ENCODE measurements around the gene CS. TPM values are rescaled to one million over a fixed set of nuclear protein-coding genes. Genes with fewer than 3 reads are reported as not detected.
"Not testable (repeated sequence)": the region's sequence is repeated elsewhere in the genome, so short reads cannot be mapped to it uniquely, and the experiment has no call there.

The CS gene
- 100 to 1,000 TPM; 211 to 359 (median 271) TPM for total RNA-seq

- peak; percentile 82 to 94 for ATAC-seq
- Histone ChIP-seq H3K4me3 (peak within 1 kb of the TSS; percentile 74 to 95 (median 86)), H3K36me3 (no peaks in the 10 kb centered on the region), H3K4me1 (peaks cover 66 to 71% of the 10 kb centered on the region in 2 donors), H3K27me3 (no peaks in the 10 kb centered on the region), H3K9me3 (no peaks in the 10 kb centered on the region), H3K27ac (peak within 1 kb of the TSS; percentile 91 to 97 (median 94))
- peak; percentile 99 for DNase-seq
- in situ Hi-C loops (cut with MboI; ENCODE audit: low sequenced_read_pairs in 4 of 4) = no loop called here
- intact Hi-C loops (cut with DNase I; ENCODE audit: low total_unique reads) = loop anchor here (1.0 to 2.0 kb wide), 4 partner anchors 16 to 107 kb away; no protein-coding TSS in a partner anchor
- TF ChIP-seq POLR2A (IDR thresholded peaks at IDR 0.05) = peak; percentile 86 to 92
- peak in 1 of 5 experiments; percentile 29 for TF ChIP-seq CTCF (IDR thresholded peaks at IDR 0.05 in 4 of 5, conservative IDR thresholded peaks at IDR 0.05 in 1 of 5)
These were observed at the start of gene CS for GRCh38 chr12:56299853-56300643. TSS of gene CS (minus strand) at chr12:56300330. CDS start at chr12:56300201, 129 bp downstream.

- intact Hi-C loops (cut with DNase I; ENCODE audit: low total_unique reads) (no loop called here), in situ Hi-C loops (cut with MboI; ENCODE audit: low sequenced_read_pairs in 4 of 4) (no loop called here)
- H3K27ac ChIP-seq = no peak overlapping the region
- ATAC-seq (no peak), DNase-seq (no peak)
- peaks cover 3 to 87% of the 10 kb centered on the region in 2 donors for H3K36me3 ChIP-seq
- no peaks in the 10 kb centered on the region for H3K27me3 ChIP-seq
- TF ChIP-seq CTCF (IDR thresholded peaks at IDR 0.05 in 4 of 5, conservative IDR thresholded peaks at IDR 0.05 in 1 of 5) (no peak), POLR2A (IDR thresholded peaks at IDR 0.05) (no peak)
- H3K9me3 ChIP-seq = no peaks in the 10 kb centered on the region
- H3K4me1 ChIP-seq = no peaks in the 10 kb centered on the region
- no peak overlapping the region for H3K4me3 ChIP-seq
These were observed 48.6 kb upstream of the CS start for GRCh38 chr12:56348776-56349175.

GRCh38 chr12:56347255-56347654 lies 47.1 kb upstream of the CS start:
- H3K9me3 ChIP-seq; H3K27me3 ChIP-seq; in situ Hi-C loops (cut with MboI; ENCODE audit: low sequenced_read_pairs in 4 of 4); DNase-seq; H3K4me3 ChIP-seq; H3K4me1 ChIP-seq; intact Hi-C loops (cut with DNase I; ENCODE audit: low total_unique reads); ATAC-seq; H3K27ac ChIP-seq: not testable (repeated sequence)
- peaks cover 3 to 90% of the 10 kb centered on the region in 2 donors for H3K36me3 ChIP-seq

DNA sequence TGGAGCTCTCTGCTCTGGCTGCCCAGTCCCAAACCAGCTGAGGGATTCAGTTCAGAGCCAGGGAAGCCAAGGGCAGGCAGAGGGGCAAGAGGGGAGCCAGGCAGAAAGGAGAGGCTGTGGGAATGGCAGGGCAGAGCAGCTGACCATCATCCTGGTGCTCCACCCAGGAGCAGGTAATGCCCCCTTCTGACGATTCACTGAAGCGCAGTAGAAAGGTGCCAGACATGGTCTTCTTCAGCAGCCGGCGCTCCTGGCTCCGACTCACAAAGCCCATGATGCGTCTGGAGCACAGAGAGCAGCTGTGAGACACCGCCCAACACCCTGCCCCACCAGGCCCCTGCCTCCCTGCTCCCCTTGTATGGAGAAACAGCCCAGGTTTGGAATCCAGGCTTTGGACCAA lies 46.5 kb upstream of the CS start:
- H3K27me3 ChIP-seq = no peaks in the 10 kb centered on the region
- peaks cover 3 to 85% of the 10 kb centered on the region in 2 donors for H3K36me3 ChIP-seq
- no peaks in the 10 kb centered on the region for H3K4me1 ChIP-seq
- no peaks in the 10 kb centered on the region for H3K9me3 ChIP-seq
- no peak for TF ChIP-seq POLR2A (IDR thresholded peaks at IDR 0.05)
- ATAC-seq (peak in 1 of 2 donors; percentile 55), DNase-seq (no peak)
- H3K4me3 ChIP-seq = no peak overlapping the region
- no peak overlapping the region for H3K27ac ChIP-seq
- in situ Hi-C loops (cut with MboI; ENCODE audit: low sequenced_read_pairs in 4 of 4) = no loop called here
- intact Hi-C loops (cut with DNase I; ENCODE audit: low total_unique reads) = no loop called here

GRCh38 chr12:56342290-56342689 lies 42.2 kb upstream of the CS start:
- H3K4me1 ChIP-seq; in situ Hi-C loops (cut with MboI; ENCODE audit: low sequenced_read_pairs in 4 of 4); ATAC-seq; DNase-seq; H3K27ac ChIP-seq; H3K4me3 ChIP-seq; intact Hi-C loops (cut with DNase I; ENCODE audit: low total_unique reads); H3K27me3 ChIP-seq; H3K9me3 ChIP-seq: not testable (repeated sequence)
- peaks cover 0 to 43% of the 10 kb centered on the region in 2 donors for H3K36me3 ChIP-seq

DNA sequence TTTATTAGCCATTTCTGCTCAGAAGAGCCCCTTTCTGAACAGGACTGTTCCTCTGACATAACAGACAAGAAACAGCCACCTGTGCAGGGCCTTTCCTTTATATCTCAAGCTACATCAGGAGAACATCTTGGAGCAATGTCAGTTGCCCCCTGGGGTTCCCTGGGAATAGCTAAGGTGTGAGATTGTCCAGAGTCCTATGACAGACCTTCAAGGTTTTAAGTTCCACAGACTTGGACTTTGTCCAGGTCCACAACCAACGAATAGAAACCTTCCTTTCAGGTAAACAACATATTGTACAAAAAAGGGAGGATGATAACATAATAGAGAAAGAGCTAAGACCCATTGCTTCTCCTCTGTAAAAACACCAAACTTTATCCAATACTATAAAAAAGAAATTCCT lies 41.5 kb upstream of the CS start:
- Histone ChIP-seq H3K4me1 (no peaks in the 10 kb centered on the region), H3K4me3 (no peak overlapping the region), H3K27ac (no peak overlapping the region), H3K9me3 (no peaks in the 10 kb centered on the region), H3K36me3 (peaks cover 0 to 36% of the 10 kb centered on the region in 2 donors), H3K27me3 (no peaks in the 10 kb centered on the region)
- ATAC-seq (no peak), DNase-seq (no peak)
- intact Hi-C loops (cut with DNase I; ENCODE audit: low total_unique reads) (no loop called here), in situ Hi-C loops (cut with MboI; ENCODE audit: low sequenced_read_pairs in 4 of 4) (no loop called here)
- TF ChIP-seq CTCF (IDR thresholded peaks at IDR 0.05 in 4 of 5, conservative IDR thresholded peaks at IDR 0.05 in 1 of 5) (no peak), POLR2A (IDR thresholded peaks at IDR 0.05) (no peak)

Data from gastrocnemius medialis (tissue), 4 donors.